Esophagus (tissue), 2 donors: ENCODE data around the gene SASS6. TPM values are rescaled to one million over a fixed set of nuclear protein-coding genes. Genes with fewer than 3 reads are reported as not detected.

ENCODE experiments used
- H3K27ac ChIP-seq, 2 donors: one replicate each; pipeline ENCODE4 v1.5.1; 2013; ENCODE audit warnings: low read depth in 2 of 2, mild to moderate bottlenecking in 2 of 2, inconsistent platforms in 1 of 2, low read length in 1 of 2, moderate library complexity in 1 of 2
- H3K27me3 ChIP-seq, 2 donors: one replicate each; pipeline ENCODE4 v1.6.1; 2013; ENCODE audit warnings: low read length in 2 of 2, control low read depth in 1 of 2, mild to moderate bottlenecking in 1 of 2; ENCODE audit not compliant: insufficient read depth in 2 of 2, control insufficient read depth in 1 of 2
- H3K36me3 ChIP-seq, 2 donors: one replicate each; pipeline ENCODE4 v1.6.1; 2013; ENCODE audit warnings: low read length in 1 of 2; ENCODE audit not compliant: control insufficient read depth in 2 of 2, insufficient read depth in 2 of 2
- H3K4me1 ChIP-seq, 2 donors: one replicate each; pipeline ENCODE4 v1.6.1; 2013; ENCODE audit warnings: low read length in 1 of 2; ENCODE audit not compliant: control insufficient read depth in 2 of 2, insufficient read depth in 2 of 2
- H3K4me3 ChIP-seq, 2 donors: one replicate each; pipeline ENCODE4 v1.5.1; 2013; ENCODE audit warnings: low read length in 2 of 2, mild to moderate bottlenecking in 2 of 2, low read depth in 1 of 2, moderate library complexity in 1 of 2
- H3K9me3 ChIP-seq, 2 donors: one replicate each; pipeline ENCODE4 v1.6.1; 2013; ENCODE audit warnings: mild to moderate bottlenecking in 2 of 2, low read depth in 1 of 2, low read length in 1 of 2, moderate library complexity in 1 of 2; ENCODE audit not compliant: control insufficient read depth in 2 of 2, insufficient read depth in 1 of 2
- WGBS, 2 donors: extraction: QIAGEN DNeasy Blood & Tissue Kit; methylation state at CpG; one replicate each; pipeline ENCODE4 v1.1.7; 2013; 5-methylcytosine and 5-hydroxymethylcytosine counted together
- polyA plus RNA-seq, 2 donors: library from polyadenylated mRNA; stranded (reverse); fragments of 200-250 nt; gene quantifications; one replicate each; pipeline ENCODE4 v1.2.3, GENCODE V29; 2013
- donor health status: healthy with polysubstance abuse.
- donor health status: Bipolar disorder and iron deficiency.

SASS6 gene
- polyA plus RNA-seq, 2 donors: 1.9 to 2.0 TPM

DNA sequence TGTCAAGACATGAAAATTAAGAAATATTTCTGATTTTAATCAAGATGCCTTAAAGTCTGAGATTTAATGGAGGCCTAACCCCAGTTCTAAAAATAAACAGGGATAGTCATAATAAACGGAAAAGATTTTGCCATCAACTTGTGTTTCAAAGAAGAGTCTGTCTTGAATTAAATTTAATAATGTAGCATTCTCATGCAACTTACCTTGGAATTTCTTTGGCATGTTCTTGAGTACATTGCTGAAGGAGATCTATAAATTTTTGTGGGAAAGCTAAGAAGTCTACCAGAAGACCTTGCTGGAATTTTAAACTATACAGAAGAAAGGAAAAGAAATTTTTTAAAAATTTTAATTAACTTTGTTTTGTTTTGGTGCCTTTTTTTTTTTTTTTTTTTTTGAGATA is 10.6 kb downstream of the SASS6 start:
- Histone ChIP-seq H3K27me3 (no peaks in the 10 kb centered on the region), H3K4me3 (no peak overlapping the region), H3K27ac (no peak overlapping the region), H3K4me1 (no peaks in the 10 kb centered on the region), H3K36me3 (no peaks in the 10 kb centered on the region), H3K9me3 (no peaks in the 10 kb centered on the region)
- WGBS, 2 donors: 81 to 85% methylated on average over 1 of the region's 1 CpG

- no peaks in the 10 kb centered on the region for H3K36me3 ChIP-seq
- no peak overlapping the region for H3K4me3 ChIP-seq
- no peaks in the 10 kb centered on the region for H3K4me1 ChIP-seq
- WGBS, 2 donors: 96 to 100% methylated on average over 4 of the region's 4 CpGs
- H3K27me3 ChIP-seq: no peaks in the 10 kb centered on the region
- H3K9me3 ChIP-seq: no peaks in the 10 kb centered on the region
- H3K27ac ChIP-seq: no peak overlapping the region
These were observed 17.2 kb downstream of the SASS6 start for GRCh38 chr1:100115524-100115923.

- Histone ChIP-seq H3K9me3 (no peaks in the 10 kb centered on the region), H3K27me3 (no peaks in the 10 kb centered on the region), H3K36me3 (peaks cover 0 to 2% of the 10 kb centered on the region in 2 donors), H3K4me1 (no peaks in the 10 kb centered on the region), H3K4me3 (no peak overlapping the region), H3K27ac (no peak overlapping the region)
These were observed 23.1 kb downstream of the SASS6 start for GRCh38 chr1:100109554-100110066.

- H3K4me1 ChIP-seq: no peaks in the 10 kb centered on the region
- no peaks in the 10 kb centered on the region for H3K27me3 ChIP-seq
- no peaks in the 10 kb centered on the region for H3K9me3 ChIP-seq
- no peak overlapping the region for H3K4me3 ChIP-seq
- H3K27ac ChIP-seq: no peak overlapping the region
- WGBS, 2 donors: 92 to 93% methylated on average over 4 of the region's 4 CpGs
- H3K36me3 ChIP-seq: peaks cover 0 to 2% of the 10 kb centered on the region in 2 donors
These were observed 25.0 kb downstream of the SASS6 start for GRCh38 chr1:100107696-100108095.

- no peak overlapping the region for H3K4me3 ChIP-seq
- no peaks in the 10 kb centered on the region for H3K4me1 ChIP-seq
- H3K36me3 ChIP-seq: peaks cover 0 to 2% of the 10 kb centered on the region in 2 donors
- H3K27me3 ChIP-seq: no peaks in the 10 kb centered on the region
- no peak overlapping the region for H3K27ac ChIP-seq
- WGBS, 2 donors: 87 to 91% methylated on average over 2 of the region's 2 CpGs
- no peaks in the 10 kb centered on the region for H3K9me3 ChIP-seq
These were observed 31.2 kb downstream of the SASS6 start for GRCh38 chr1:100101564-100101963.

- 55 to 77% methylated on average over 1 of the region's 1 CpG for WGBS, 2 donors
- H3K27me3 ChIP-seq: no peaks in the 10 kb centered on the region
These were observed 32.5 kb downstream of the SASS6 start for GRCh38 chr1:100100202-100100601.

DNA sequence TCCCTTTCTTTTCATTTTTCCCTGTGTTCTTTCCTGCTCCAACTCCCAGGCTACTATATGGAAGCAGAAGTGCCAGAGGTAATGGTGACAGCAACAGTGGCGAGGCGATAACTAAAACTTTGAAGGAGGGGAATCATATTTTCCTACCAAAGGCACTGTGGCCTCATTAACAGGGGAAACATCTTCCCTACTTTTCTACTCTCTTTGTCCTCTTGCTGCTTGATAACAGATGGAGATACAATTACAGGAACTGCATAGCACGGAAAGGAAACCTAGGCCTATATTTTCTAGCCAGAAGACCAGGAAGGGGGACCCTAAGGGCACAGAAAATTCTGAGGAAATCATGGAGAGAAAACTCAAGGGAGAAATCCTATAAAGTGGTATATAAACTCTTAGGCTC is 42.3 kb downstream of the SASS6 start:
- Histone ChIP-seq H3K36me3 (peaks cover 0 to 8% of the 10 kb centered on the region in 2 donors), H3K27me3 (no peaks in the 10 kb centered on the region), H3K4me3 (no peak overlapping the region), H3K9me3 (no peaks in the 10 kb centered on the region), H3K4me1 (no peaks in the 10 kb centered on the region), H3K27ac (no peak overlapping the region)
- 88 to 98% methylated on average over 3 of the region's 3 CpGs for WGBS, 2 donors

More at GRCh38 chr1:100100202-100100601, 32.5 kb downstream of the SASS6 start:
- no peaks in the 10 kb centered on the region for H3K36me3 ChIP-seq
- no peak overlapping the region for H3K27ac ChIP-seq
- H3K4me1 ChIP-seq: no peaks in the 10 kb centered on the region
- H3K9me3 ChIP-seq: no peaks in the 10 kb centered on the region
- no peak overlapping the region for H3K4me3 ChIP-seq

DNA sequence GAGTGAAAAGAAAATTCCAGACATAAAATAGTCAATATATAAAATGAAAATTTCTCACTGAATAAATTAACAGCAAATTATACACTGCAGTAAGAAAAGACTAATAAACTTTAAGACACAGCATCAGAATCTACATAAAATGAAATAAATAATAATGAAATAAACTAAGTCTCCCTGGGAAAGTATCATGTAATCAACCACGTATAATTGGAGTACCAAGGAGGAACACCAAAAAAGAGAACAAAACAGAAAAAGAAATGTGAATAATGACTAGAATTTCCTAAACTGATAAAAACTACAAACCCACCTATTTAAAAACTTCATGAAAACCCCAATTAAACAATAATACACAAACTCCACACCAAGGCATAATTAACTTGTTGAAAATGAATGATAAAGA is 43.6 kb downstream of the SASS6 start:
- no peaks in the 10 kb centered on the region for H3K9me3 ChIP-seq
- no peaks in the 10 kb centered on the region for H3K4me1 ChIP-seq
- H3K27me3 ChIP-seq: no peaks in the 10 kb centered on the region
- peaks cover 0 to 8% of the 10 kb centered on the region in 2 donors for H3K36me3 ChIP-seq
- 87 to 100% methylated on average over 1 of the region's 1 CpG for WGBS, 2 donors
- no peak overlapping the region for H3K4me3 ChIP-seq
- no peak overlapping the region for H3K27ac ChIP-seq

DNA sequence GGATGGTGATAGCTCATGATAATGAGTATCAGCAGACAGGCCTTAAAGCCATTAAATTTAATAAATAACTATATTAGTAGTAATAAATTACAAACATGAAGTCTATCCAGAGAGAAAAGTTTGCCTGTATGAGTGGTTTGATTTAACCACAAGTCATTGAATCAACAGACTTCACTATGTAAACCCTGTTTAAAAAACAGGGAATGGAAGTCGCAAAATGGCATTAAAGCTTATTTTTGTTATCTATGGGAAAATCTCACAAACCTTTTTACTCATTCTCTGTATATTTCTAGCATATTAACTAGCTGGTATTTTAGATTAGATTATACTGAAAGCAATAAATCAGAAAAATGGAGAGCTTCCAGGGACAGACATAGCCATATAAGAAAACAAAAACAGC is 45.3 kb downstream of the SASS6 start:
- 87 to 97% methylated on average over 1 of the region's 1 CpG for WGBS, 2 donors
- Histone ChIP-seq H3K36me3 (peaks cover 0 to 5% of the 10 kb centered on the region in 2 donors), H3K27me3 (no peaks in the 10 kb centered on the region), H3K9me3 (no peaks in the 10 kb centered on the region), H3K27ac (no peak overlapping the region), H3K4me3 (no peak overlapping the region), H3K4me1 (no peaks in the 10 kb centered on the region)

- Histone ChIP-seq H3K27ac (no peak overlapping the region), H3K4me1 (no peaks in the 10 kb centered on the region), H3K4me3 (no peak overlapping the region), H3K27me3 (no peaks in the 10 kb centered on the region), H3K9me3 (no peaks in the 10 kb centered on the region), H3K36me3 (peaks cover 2 to 8% of the 10 kb centered on the region in 2 donors)
- WGBS, 2 donors: 56 to 82% methylated on average over 3 of the region's 3 CpGs
These were observed 52.4 kb downstream of the SASS6 start for GRCh38 chr1:100080331-100080730.
